ENCODE data around the gene ZEB1.
A peak's percentile ranks its signal among the peaks of the same experiment; 100 is the strongest.

GRCh38 chr10:31318854-31319601 is at the start of gene ZEB1:
- TF ChIP-seq, protein P1, sequence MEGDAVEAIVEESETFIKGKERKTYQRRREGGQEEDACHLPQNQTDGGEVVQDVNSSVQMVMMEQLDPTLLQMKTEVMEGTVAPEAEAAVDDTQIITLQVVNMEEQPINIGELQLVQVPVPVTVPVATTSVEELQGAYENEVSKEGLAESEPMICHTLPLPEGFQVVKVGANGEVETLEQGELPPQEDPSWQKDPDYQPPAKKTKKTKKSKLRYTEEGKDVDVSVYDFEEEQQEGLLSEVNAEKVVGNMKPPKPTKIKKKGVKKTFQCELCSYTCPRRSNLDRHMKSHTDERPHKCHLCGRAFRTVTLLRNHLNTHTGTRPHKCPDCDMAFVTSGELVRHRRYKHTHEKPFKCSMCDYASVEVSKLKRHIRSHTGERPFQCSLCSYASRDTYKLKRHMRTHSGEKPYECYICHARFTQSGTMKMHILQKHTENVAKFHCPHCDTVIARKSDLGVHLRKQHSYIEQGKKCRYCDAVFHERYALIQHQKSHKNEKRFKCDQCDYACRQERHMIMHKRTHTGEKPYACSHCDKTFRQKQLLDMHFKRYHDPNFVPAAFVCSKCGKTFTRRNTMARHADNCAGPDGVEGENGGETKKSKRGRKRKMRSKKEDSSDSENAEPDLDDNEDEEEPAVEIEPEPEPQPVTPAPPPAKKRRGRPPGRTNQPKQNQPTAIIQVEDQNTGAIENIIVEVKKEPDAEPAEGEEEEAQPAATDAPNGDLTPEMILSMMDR (IDR thresholded peaks at IDR 0.05), result peak; percentile 51 to 76 (median 63)
- TF ChIP-seq POLR2A (IDR thresholded peaks at IDR 0.05; ENCODE audit: low read depth) (peak; percentile 49), POLR2AphosphoS5 (IDR thresholded peaks at IDR 0.05) (peak; percentile 78 to 87), EP300 (IDR thresholded peaks at IDR 0.05) (no peak)

Measured in esophagus muscularis mucosa (tissue), 4 donors.